Esophagus muscularis mucosa (tissue), 4 donors: ENCODE measurements around the gene THSD7A.

Experiments
- CTCF ChIP-seq, 3 experiments: fragments of 200-600 bp in 2 of 3; fragments of 450-650 bp in 1 of 3; sonication (generic) in 2 of 3; IDR thresholded peaks; one replicate each; pipeline ENCODE4 v1.5.1; 2017 to 2019; ENCODE audit warnings: antibody characterized with exemption in 3 of 3, mild to moderate bottlenecking in 2 of 3, moderate library complexity in 1 of 3
- EP300 ChIP-seq: sonication (generic); formaldehyde crosslinking; IDR thresholded peaks from one replicate; pipeline ENCODE4 v1.6.1; 2017; ENCODE audit warnings: antibody characterized with exemption
- POLR2A ChIP-seq: fragments of 450-650 bp; IDR thresholded peaks from one replicate; pipeline ENCODE4 v1.6.1; 2017; ENCODE audit warnings: antibody characterized with exemption, moderate library complexity, mild to moderate bottlenecking, low read depth
- POLR2AphosphoS5 ChIP-seq, 2 donors: sonication (generic); formaldehyde crosslinking; IDR thresholded peaks; one replicate each; pipeline ENCODE4 v1.6.1; 2017; ENCODE audit warnings: antibody characterized with exemption in 2 of 2

DNA sequence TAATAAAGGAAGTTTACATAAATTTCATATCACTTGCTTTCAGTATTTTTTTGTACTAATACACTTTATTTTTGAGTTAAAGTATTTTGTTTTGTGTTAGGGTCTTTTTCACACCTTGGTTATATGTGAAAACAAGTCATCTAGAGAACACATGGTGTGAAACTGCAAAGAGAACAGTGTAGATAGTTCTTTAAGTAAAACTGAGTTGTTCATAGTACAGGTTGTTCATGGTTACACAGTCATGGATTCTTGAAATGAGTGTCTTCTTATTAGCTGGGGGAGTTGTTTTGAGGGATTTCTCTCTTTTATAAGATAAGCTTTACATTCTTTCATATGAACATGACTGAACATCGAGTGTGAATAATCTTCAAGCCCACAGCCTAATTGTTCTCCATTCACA is 244.2 kb downstream of the THSD7A start:
- TF ChIP-seq CTCF (IDR thresholded peaks at IDR 0.05), result no peak
- TF ChIP-seq POLR2AphosphoS5 (IDR thresholded peaks at IDR 0.05), result no peak
- TF ChIP-seq POLR2A, result no peak
- no peak for TF ChIP-seq EP300
